DMS 273 (cell line): ENCODE measurements around the gene F12.
"Not testable (repeated sequence)": the region's sequence is repeated elsewhere in the genome, so short reads cannot be mapped to it uniquely, and the experiment has no call there.

Experiments
- DNase-seq: peaks from one replicate; lab custom pipeline; 2025; ENCODE audit not compliant: unreplicated experiment; lab: John Stamatoyannopoulos, UW

F12 gene

GRCh38 chr5:177432839-177433657 lies 23.7 kb upstream of the F12 start:
- DNase-seq: no peak

- DNase-seq: no peak
Observed at GRCh38 chr5:177432143-177432838, 22.9 kb upstream of the F12 start.

GRCh38 chr5:177431317-177432142 lies 22.2 kb upstream of the F12 start:
- DNase-seq: no peak

GRCh38 chr5:177430972-177431316 lies 21.6 kb upstream of the F12 start:
- no peak for DNase-seq

- DNase-seq: no peak
Observed at GRCh38 chr5:177430140-177430951, 21.0 kb upstream of the F12 start.

GRCh38 chr5:177429248-177430040 lies 20.1 kb upstream of the F12 start:
- DNase-seq: no peak

GRCh38 chr5:177428574-177429217 lies 19.3 kb upstream of the F12 start:
- DNase-seq: no peak

- no peak for DNase-seq
Observed at GRCh38 chr5:177427919-177428573, 18.7 kb upstream of the F12 start.

GRCh38 chr5:177427211-177427822 lies 18.0 kb upstream of the F12 start:
- DNase-seq: no peak

- peak; percentile 81 for DNase-seq
Observed at GRCh38 chr5:177426566-177427210, 17.3 kb upstream of the F12 start, which contains the start of gene GRK6. GRK6 (plus strand) TSS chr5:177426676; CDS start chr5:177426846, 170 bp downstream.

GRCh38 chr5:177425801-177426565 lies 16.6 kb upstream of the F12 start:
- DNase-seq: peak; percentile 100

GRCh38 chr5:177425196-177425800 lies 15.9 kb upstream of the F12 start:
- DNase-seq: no peak

- no peak for DNase-seq
Observed at GRCh38 chr5:177423671-177424070, 14.3 kb upstream of the F12 start.

GRCh38 chr5:177421062-177421798 lies 11.9 kb upstream of the F12 start:
- no peak for DNase-seq

GRCh38 chr5:177420472-177420871 lies 11.1 kb upstream of the F12 start:
- DNase-seq: not testable (repeated sequence)

- no peak for DNase-seq
Observed at GRCh38 chr5:177419046-177419445, 9.7 kb upstream of the F12 start.
